ENCODE data around the gene ZCCHC24.

Gene ZCCHC24

GRCh38 chr10:79445977-79446757, 743 bp upstream of the ZCCHC24 start:
- DNase-seq: peak in 1 of 3 donors; percentile 25

GRCh38 chr10:79444199-79445119, 965 bp downstream of the ZCCHC24 start:
- peak; percentile 76 to 91 (median 80) for DNase-seq

GRCh38 chr10:79443338-79444198, 1.9 kb downstream of the ZCCHC24 start:
- DNase-seq: peak; percentile 28 to 31 (median 30)

DNA sequence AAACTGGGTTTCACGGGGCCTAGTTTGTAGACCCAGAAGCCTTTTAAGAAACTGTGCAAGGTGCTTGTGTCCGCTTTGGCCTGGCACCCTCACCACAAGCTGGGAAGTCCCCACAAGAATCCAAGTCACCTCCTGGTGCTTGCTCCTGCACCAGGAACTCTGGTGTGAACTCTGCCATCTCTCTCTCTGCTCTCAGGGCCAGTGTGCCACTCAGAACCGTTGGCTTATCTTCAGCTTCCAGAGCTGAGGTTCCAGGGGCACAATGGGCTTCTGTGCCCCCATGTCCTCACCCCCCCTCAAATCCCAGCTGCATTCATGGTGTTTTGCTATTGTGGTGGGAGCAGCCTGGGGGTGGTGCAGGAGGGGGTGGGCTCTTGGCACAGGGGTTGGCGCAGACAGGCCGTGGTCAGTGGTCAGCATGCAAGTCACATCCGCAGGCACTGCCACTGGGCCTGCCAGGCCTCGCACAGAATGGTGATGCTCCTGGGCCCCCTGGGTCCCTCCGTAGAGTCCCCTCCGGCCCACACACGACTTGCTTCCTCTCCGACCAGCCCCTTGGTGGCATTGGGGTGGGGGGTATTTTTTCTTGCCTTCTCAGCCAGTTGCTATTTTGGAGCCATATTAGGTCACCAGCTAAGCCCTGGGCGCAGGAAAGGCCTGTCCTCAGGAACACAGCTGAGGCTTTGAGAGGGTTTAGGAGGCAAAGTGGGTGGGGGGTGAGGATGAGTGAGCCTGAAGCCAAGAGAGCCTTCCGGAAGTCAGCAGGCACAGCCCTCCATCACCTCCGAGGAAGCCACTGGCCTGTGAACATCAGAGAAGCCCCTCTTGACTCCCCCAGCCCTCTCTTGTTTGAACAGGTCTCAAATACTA, 3.0 kb downstream of the ZCCHC24 start:
- no peak for DNase-seq

DNA sequence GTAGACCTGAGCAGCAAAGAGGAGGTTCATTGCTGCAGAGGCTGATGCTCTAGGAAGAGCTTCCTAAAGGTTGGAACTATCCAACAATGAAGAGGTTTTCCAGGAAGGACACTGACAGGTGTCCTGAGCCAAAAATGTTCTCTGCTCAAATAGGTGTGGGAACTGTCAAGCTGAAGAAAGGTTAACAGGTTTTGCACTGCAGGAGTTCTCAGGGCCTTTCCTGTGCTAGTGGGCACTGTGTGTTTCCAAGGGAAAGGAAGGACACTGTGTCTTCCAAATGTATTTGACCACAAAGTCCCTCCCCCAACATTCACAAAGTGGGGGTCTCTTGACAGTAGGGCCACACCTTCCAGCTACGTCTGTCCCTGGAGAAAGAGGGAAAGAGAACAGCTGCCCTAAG, 4.0 kb downstream of the ZCCHC24 start:
- DNase-seq: no peak

DNA sequence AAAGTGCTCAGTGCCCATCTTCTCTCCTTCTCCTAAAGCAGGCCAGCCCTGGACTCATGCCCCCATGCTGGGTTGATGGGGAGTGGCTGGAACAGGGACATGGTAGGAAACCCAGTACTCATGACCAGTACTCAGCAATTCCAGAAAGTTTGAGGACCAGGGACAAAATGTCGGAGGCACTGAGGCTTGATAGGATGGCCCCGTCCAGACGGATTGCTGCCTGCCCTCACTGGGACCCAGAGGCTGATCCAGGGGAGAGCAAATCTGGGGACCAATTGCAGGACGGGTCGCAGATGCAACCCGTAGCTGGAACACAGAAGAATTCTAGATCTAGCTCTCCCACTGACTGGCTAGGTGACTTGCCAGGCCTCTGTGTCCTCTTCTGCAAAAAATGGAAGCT, 5.1 kb downstream of the ZCCHC24 start:
- no peak for DNase-seq

GRCh38 chr10:79438699-79439085, 6.7 kb downstream of the ZCCHC24 start:
- no peak for DNase-seq

DNA sequence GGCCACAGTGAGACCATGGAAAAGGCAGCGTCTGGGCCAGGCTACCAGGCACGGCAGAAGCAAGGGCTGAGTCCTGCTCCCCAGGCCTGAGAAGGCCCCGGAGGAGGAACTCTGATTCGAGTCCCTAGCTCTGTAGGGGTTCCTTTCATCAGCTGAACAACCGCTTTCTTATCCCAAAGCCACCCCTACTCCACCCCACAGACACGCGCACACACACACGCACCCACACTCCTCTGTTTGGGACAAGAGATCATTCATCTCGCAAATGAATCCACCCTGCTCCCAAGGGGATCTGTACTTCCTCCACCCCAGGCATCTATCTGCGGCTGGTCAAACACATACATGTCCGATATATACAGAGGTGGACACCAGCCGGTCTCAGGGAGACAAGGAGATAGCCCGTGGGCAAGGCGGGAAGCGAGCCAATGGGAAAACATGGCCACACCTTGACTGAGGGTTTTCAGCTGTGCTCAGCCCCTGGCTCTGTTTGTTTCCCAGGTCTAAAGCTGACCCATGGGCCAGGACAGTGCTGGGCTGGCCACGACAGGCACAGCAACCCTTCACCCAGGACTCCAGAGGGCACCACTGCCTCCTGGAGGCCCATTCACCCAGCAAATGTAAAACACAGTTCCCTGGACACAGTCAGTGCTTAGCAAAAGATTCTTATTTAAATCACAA, 7.3 kb downstream of the ZCCHC24 start:
- peak in 2 of 3 donors; percentile 21 to 39 for DNase-seq

GRCh38 chr10:79437111-79437814, 8.2 kb downstream of the ZCCHC24 start:
- DNase-seq: no peak

GRCh38 chr10:79436850-79437103, 8.6 kb downstream of the ZCCHC24 start:
- no peak for DNase-seq

GRCh38 chr10:79436066-79436849, 9.2 kb downstream of the ZCCHC24 start:
- DNase-seq: no peak

DNA sequence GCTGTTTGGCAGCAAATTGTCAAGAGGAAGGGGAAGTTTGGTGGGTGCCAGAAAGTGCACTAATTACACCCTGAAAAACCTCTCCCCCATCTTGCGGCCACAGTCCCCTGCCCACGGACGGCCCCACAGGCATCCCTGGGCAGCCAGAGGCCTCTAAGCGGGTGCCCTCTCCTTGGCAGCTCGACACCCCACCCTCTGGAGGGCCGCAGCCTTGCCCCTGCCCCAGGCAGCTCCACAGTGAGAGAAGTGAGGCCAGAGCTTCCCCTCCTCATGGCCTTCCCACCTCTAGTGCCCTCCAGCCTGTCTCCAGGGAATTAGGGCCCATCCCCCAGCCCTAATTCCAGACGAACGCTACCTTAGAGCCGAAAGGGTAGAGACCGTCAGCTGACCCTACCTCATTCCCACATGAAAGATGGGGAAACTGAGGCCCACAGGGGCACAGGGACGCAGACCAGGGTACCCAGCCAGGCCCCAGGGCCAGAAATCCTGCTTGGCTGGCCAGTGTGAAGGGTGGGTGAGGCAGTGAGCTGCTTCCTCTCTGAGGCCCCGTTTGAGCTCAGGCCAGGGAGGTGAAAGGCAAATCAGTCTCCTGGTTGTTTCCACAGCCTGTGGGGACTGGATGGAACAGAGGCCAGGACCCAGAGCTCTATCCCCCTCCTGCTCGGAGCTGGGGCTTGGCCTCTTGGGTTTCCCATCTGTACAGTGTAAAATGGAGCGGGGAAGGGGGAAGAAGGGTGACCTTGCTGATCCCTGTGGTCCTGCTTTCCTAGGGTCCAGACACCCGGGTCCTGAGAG, 10.0 kb downstream of the ZCCHC24 start:
- DNase-seq: no peak

- peak in 1 of 3 donors; percentile 15 for DNase-seq
These were observed 10.6 kb downstream of the ZCCHC24 start for GRCh38 chr10:79434821-79435251.

DNA sequence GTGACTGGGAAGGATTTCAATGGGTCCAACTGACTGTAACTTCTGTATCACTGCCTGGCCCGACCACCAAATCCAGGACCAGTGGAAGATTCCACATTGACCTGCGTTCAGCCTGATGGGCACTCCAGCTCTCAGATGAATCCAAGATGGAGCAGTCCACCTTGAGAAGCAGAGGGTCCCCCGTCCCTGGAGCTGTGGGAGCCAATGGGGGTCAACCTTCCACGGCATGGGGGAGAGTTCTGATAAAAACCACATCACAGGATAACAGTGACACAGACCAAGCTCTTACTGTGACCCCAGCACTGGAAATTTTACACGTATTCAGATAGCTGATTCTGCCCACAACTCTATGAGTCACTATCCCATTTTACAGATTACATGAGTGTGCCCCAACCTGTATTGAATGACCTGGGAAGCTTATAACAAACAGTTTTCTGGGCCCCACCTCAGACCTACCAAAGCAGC, 11.2 kb downstream of the ZCCHC24 start:
- peak in 2 of 3 donors; percentile 43 to 52 for DNase-seq

GRCh38 chr10:79433324-79434222, 11.9 kb downstream of the ZCCHC24 start:
- DNase-seq: no peak

- DNase-seq: no peak
These were observed 13.3 kb downstream of the ZCCHC24 start for GRCh38 chr10:79431891-79432831.

- DNase-seq: no peak
These were observed 14.0 kb downstream of the ZCCHC24 start for GRCh38 chr10:79431428-79431827.
